ENCODE results near the gene CILP2.

GRCh38 chr19:19591133-19591825, 53.2 kb downstream of the CILP2 start:
- TF ChIP-seq, protein P1, sequence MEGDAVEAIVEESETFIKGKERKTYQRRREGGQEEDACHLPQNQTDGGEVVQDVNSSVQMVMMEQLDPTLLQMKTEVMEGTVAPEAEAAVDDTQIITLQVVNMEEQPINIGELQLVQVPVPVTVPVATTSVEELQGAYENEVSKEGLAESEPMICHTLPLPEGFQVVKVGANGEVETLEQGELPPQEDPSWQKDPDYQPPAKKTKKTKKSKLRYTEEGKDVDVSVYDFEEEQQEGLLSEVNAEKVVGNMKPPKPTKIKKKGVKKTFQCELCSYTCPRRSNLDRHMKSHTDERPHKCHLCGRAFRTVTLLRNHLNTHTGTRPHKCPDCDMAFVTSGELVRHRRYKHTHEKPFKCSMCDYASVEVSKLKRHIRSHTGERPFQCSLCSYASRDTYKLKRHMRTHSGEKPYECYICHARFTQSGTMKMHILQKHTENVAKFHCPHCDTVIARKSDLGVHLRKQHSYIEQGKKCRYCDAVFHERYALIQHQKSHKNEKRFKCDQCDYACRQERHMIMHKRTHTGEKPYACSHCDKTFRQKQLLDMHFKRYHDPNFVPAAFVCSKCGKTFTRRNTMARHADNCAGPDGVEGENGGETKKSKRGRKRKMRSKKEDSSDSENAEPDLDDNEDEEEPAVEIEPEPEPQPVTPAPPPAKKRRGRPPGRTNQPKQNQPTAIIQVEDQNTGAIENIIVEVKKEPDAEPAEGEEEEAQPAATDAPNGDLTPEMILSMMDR (IDR thresholded peaks at IDR 0.05; ENCODE audit: low read depth, low read length, poor library complexity, severe bottlenecking): no peak
- TF ChIP-seq EZH2phosphoT487 (IDR thresholded peaks at IDR 0.05; ENCODE audit: borderline replicate concordance, low read length): no peak

Data from DOHH2 (cell line).